Activated T-cell treated with anti-CD3 and anti-CD28 coated beads, Interleukin-2, amount 50 U/mL, for 72 hours (primary cell): Measurements from ENCODE around the gene SARDH. TPM values are rescaled to one million over a fixed set of nuclear protein-coding genes. Genes with fewer than 3 reads are reported as not detected.

Experiments used
- ATAC-seq, 2 donors: fragments of 150-1000 bp; cut with Tn5 transposase; replicated peaks in 1 of 2; 2 replicates each; pipeline ENCODE4 v1.10.0; 2021; ENCODE audit warnings: moderate library complexity in 2 of 2, mild to moderate bottlenecking in 1 of 2
- DNase-seq, 2 donors: peaks; one replicate each; pipeline ENCODE4 v3.0.0; 2021 to 2022; ENCODE audit warnings: mixed read lengths in 1 of 2
- H3K27ac Mint-ChIP-seq: one replicate; pipeline ENCODE4 v1.8.0; 2022; ENCODE audit warnings: mild to moderate bottlenecking, moderate library complexity, mixed read lengths
- H3K27me3 Mint-ChIP-seq: one replicate; pipeline ENCODE4 v1.8.0; 2022; ENCODE audit warnings: low read depth, mixed read lengths
- H3K36me3 Mint-ChIP-seq, 2 donors: one replicate each; pipeline ENCODE4 v1.8.0; 2022; ENCODE audit warnings: mixed read lengths in 2 of 2, mild to moderate bottlenecking in 1 of 2; ENCODE audit not compliant: insufficient read depth in 2 of 2
- H3K4me1 Mint-ChIP-seq: one replicate; pipeline ENCODE4 v1.8.0; 2022; ENCODE audit warnings: low read depth, mixed read lengths
- H3K4me3 Mint-ChIP-seq, 2 donors: one replicate each; pipeline ENCODE4 v1.8.0; 2022; ENCODE audit warnings: mild to moderate bottlenecking in 2 of 2, mixed read lengths in 2 of 2, moderate library complexity in 2 of 2
- H3K9me3 Mint-ChIP-seq, 2 donors: one replicate each; pipeline ENCODE4 v1.8.0; 2022; ENCODE audit warnings: mixed read lengths in 2 of 2
- total RNA-seq, 2 donors: library from RNA; stranded (reverse); gene quantifications; one replicate each; pipeline ENCODE4 v1.2.3, GENCODE V29; 2022

SARDH gene
- total RNA-seq, 2 donors from 2014 or later, result 1.6 to 4.7 TPM

GRCh38 chr9:133780404-133780945 is 42.3 kb upstream of the SARDH start:
- Mint-ChIP-seq H3K36me3 (no peaks in the 10 kb centered on the region), H3K9me3 (no peaks in the 10 kb centered on the region), H3K4me3 (no peak overlapping the region), H3K4me1 (no peaks in the 10 kb centered on the region), H3K27ac (no peak overlapping the region), H3K27me3 (no peaks in the 10 kb centered on the region)
- ATAC-seq, result no peak
- no peak for DNase-seq

- H3K9me3 Mint-ChIP-seq, result no peaks in the 10 kb centered on the region
- no peak overlapping the region for H3K4me3 Mint-ChIP-seq
- H3K4me1 Mint-ChIP-seq, result no peaks in the 10 kb centered on the region
- DNase-seq (no peak), ATAC-seq (no peak)
- peaks cover 0 to 1% of the 10 kb centered on the region in 2 donors for H3K36me3 Mint-ChIP-seq
- H3K27ac Mint-ChIP-seq, result no peak overlapping the region
- no peaks in the 10 kb centered on the region for H3K27me3 Mint-ChIP-seq
Observed at GRCh38 chr9:133779516-133780403, 41.6 kb upstream of the SARDH start.

GRCh38 chr9:133779081-133779480 is 40.9 kb upstream of the SARDH start:
- H3K36me3 Mint-ChIP-seq, result peaks cover 0 to 5% of the 10 kb centered on the region in 2 donors
- H3K27ac Mint-ChIP-seq, result no peak overlapping the region
- no peaks in the 10 kb centered on the region for H3K9me3 Mint-ChIP-seq
- no peaks in the 10 kb centered on the region for H3K27me3 Mint-ChIP-seq
- DNase-seq (no peak), ATAC-seq (no peak)
- H3K4me3 Mint-ChIP-seq, result no peak overlapping the region
- no peaks in the 10 kb centered on the region for H3K4me1 Mint-ChIP-seq

- Mint-ChIP-seq H3K27me3 (no peaks in the 10 kb centered on the region), H3K4me1 (no peaks in the 10 kb centered on the region), H3K4me3 (no peak overlapping the region), H3K36me3 (peaks cover 0 to 5% of the 10 kb centered on the region in 2 donors), H3K27ac (no peak overlapping the region), H3K9me3 (no peaks in the 10 kb centered on the region)
- ATAC-seq (no peak), DNase-seq (no peak)
Observed at GRCh38 chr9:133778336-133779013, 40.3 kb upstream of the SARDH start.

GRCh38 chr9:133777871-133778270 is 39.7 kb upstream of the SARDH start:
- no peaks in the 10 kb centered on the region for H3K9me3 Mint-ChIP-seq
- H3K27ac Mint-ChIP-seq, result no peak overlapping the region
- no peak for ATAC-seq
- DNase-seq, result no peak
- H3K4me3 Mint-ChIP-seq, result no peak overlapping the region
- no peaks in the 10 kb centered on the region for H3K27me3 Mint-ChIP-seq
- H3K4me1 Mint-ChIP-seq, result no peaks in the 10 kb centered on the region
- H3K36me3 Mint-ChIP-seq, result peaks cover 0 to 5% of the 10 kb centered on the region in 2 donors

- Mint-ChIP-seq H3K27ac (no peak overlapping the region), H3K4me1 (no peaks in the 10 kb centered on the region), H3K27me3 (no peaks in the 10 kb centered on the region), H3K9me3 (no peaks in the 10 kb centered on the region), H3K4me3 (no peak overlapping the region), H3K36me3 (peaks cover 0 to 5% of the 10 kb centered on the region in 2 donors)
- DNase-seq (no peak), ATAC-seq (no peak)
Observed at GRCh38 chr9:133777068-133777791, 39.1 kb upstream of the SARDH start.

- no peak overlapping the region for H3K27ac Mint-ChIP-seq
- no peaks in the 10 kb centered on the region for H3K27me3 Mint-ChIP-seq
- no peak for ATAC-seq
- no peak for DNase-seq
- H3K4me1 Mint-ChIP-seq, result no peaks in the 10 kb centered on the region
- no peak overlapping the region for H3K4me3 Mint-ChIP-seq
- H3K9me3 Mint-ChIP-seq, result no peaks in the 10 kb centered on the region
- H3K36me3 Mint-ChIP-seq, result peaks cover 0 to 5% of the 10 kb centered on the region in 2 donors
Observed at GRCh38 chr9:133775951-133776905, 38.1 kb upstream of the SARDH start.

- no peak for ATAC-seq
- no peaks in the 10 kb centered on the region for H3K27me3 Mint-ChIP-seq
- no peak for DNase-seq
- no peak overlapping the region for H3K27ac Mint-ChIP-seq
- H3K36me3 Mint-ChIP-seq, result peaks cover 0 to 5% of the 10 kb centered on the region in 2 donors
- H3K9me3 Mint-ChIP-seq, result no peaks in the 10 kb centered on the region
- no peaks in the 10 kb centered on the region for H3K4me1 Mint-ChIP-seq
- no peak overlapping the region for H3K4me3 Mint-ChIP-seq
Observed at GRCh38 chr9:133775291-133775690, 37.1 kb upstream of the SARDH start.

- Mint-ChIP-seq H3K4me1 (no peaks in the 10 kb centered on the region), H3K27me3 (no peaks in the 10 kb centered on the region), H3K4me3 (no peak overlapping the region), H3K9me3 (no peaks in the 10 kb centered on the region), H3K36me3 (peaks cover 0 to 5% of the 10 kb centered on the region in 2 donors), H3K27ac (no peak overlapping the region)
- DNase-seq (no peak), ATAC-seq (no peak)
Observed at GRCh38 chr9:133774799-133775198, 36.6 kb upstream of the SARDH start.

GRCh38 chr9:133773889-133774655 is 35.9 kb upstream of the SARDH start:
- no peak for DNase-seq
- Mint-ChIP-seq H3K4me1 (no peaks in the 10 kb centered on the region), H3K27me3 (no peaks in the 10 kb centered on the region), H3K27ac (no peak overlapping the region), H3K4me3 (no peak overlapping the region), H3K9me3 (no peaks in the 10 kb centered on the region), H3K36me3 (peaks cover 0 to 5% of the 10 kb centered on the region in 2 donors)
- no peak for ATAC-seq

GRCh38 chr9:133772581-133772980 is 34.4 kb upstream of the SARDH start:
- Mint-ChIP-seq H3K27me3 (no peaks in the 10 kb centered on the region), H3K4me1 (no peaks in the 10 kb centered on the region), H3K9me3 (peaks cover 0 to 2% of the 10 kb centered on the region in 2 donors), H3K4me3 (no peak overlapping the region), H3K27ac (no peak overlapping the region), H3K36me3 (peaks cover 2 to 5% of the 10 kb centered on the region in 2 donors)
- DNase-seq, result no peak
- no peak for ATAC-seq
